Lower lobe of right lung (tissue), 2 donors: ENCODE measurements around the gene BLTP3A. TPM values are rescaled to one million over a fixed set of nuclear protein-coding genes. Genes with fewer than 3 reads are reported as not detected.
"Not testable (repeated sequence)": the region's sequence is repeated elsewhere in the genome, so short reads cannot be mapped to it uniquely, and the experiment has no call there.

Experiments
- ATAC-seq, 2 donors: fragments of 200-7000 bp; cut with Tn5 transposase; one replicate each; pipeline ENCODE4 v1.9.1; 2020 to 2022; ENCODE audit warnings: mild to moderate bottlenecking in 2 of 2, moderate library complexity in 2 of 2
- DNase-seq: peaks from one replicate; pipeline ENCODE4 v3.0.0-alpha.2; 2020
- H3K27ac ChIP-seq: fragments of 200-600 bp; one replicate; pipeline ENCODE4 v1.8.0; 2022
- H3K27me3 ChIP-seq: fragments of 200-600 bp; one replicate; pipeline ENCODE4 v1.8.0; 2022; ENCODE audit warnings: low read depth
- H3K36me3 ChIP-seq: fragments of 200-600 bp; one replicate; pipeline ENCODE4 v1.8.0; 2022; ENCODE audit warnings: mild to moderate bottlenecking
- H3K4me1 ChIP-seq: fragments of 200-600 bp; one replicate; pipeline ENCODE4 v1.8.0; 2022
- H3K4me3 ChIP-seq: fragments of 200-600 bp; one replicate; pipeline ENCODE4 v1.8.0; 2022; ENCODE audit warnings: mild to moderate bottlenecking
- H3K9me3 ChIP-seq: fragments of 200-600 bp; one replicate; pipeline ENCODE4 v1.8.0; 2022
- intact Hi-C: fragments of 100-400 bp; cut with DNase I; formaldehyde crosslinking; loops from one replicate; pipeline ENCODE4 v1.11.0; 2022
- total RNA-seq: library from RNA; stranded (reverse); fragmentation: NEBNext Ultra II Directional; extraction: Animal tissue kit (Norgen Biotek cat#: 25700); gene quantifications from one replicate; pipeline ENCODE4 v1.2.1, GENCODE V29; 2021
- TF ChIP-seq, protein P1 (sequence below): fragments of 200-600 bp; IDR thresholded peaks from one replicate; pipeline ENCODE4 v1.8.0; 2022; ENCODE audit warnings: antibody characterized with exemption, mild to moderate bottlenecking
- donor health status: DM: no; HTN: yes; CAD: no; lungs with severe emphysema.

Gene BLTP3A
- total RNA-seq, 1 donor from 2014 or later, result 14.1 TPM

DNA sequence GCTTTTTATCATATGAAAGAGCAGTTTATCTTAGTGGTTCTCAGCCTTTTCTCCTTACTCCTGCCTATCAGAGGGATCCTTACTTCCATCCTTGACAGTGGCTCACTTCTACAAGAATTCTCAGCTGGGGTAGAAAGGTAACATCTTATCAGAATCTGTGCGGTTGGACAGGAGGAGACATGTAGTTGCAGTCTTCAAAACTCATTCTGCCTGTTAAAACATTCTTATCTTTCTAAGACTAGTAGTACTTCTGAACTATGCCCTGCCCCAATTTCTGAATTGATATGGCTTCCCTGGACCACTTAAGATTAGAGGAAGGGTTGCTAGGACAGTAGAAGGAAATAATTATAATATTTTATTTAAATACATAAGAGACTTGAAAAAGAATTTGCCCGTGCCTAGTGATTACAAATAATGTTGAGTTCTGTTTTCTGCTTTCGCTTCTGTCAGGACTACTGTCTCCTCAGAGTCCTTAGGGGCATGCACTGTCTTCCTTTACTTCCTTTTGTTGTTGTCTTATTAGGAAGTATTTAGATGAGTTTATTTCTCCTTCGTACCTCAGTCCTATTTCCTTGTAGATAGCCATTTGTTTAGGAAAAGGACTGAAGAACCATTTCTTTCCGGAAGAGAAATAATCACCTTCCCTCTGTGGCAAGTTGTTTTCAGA is 24.9 kb downstream of the BLTP3A start:
- DNase-seq, result no peak
- TF ChIP-seq, protein P1, sequence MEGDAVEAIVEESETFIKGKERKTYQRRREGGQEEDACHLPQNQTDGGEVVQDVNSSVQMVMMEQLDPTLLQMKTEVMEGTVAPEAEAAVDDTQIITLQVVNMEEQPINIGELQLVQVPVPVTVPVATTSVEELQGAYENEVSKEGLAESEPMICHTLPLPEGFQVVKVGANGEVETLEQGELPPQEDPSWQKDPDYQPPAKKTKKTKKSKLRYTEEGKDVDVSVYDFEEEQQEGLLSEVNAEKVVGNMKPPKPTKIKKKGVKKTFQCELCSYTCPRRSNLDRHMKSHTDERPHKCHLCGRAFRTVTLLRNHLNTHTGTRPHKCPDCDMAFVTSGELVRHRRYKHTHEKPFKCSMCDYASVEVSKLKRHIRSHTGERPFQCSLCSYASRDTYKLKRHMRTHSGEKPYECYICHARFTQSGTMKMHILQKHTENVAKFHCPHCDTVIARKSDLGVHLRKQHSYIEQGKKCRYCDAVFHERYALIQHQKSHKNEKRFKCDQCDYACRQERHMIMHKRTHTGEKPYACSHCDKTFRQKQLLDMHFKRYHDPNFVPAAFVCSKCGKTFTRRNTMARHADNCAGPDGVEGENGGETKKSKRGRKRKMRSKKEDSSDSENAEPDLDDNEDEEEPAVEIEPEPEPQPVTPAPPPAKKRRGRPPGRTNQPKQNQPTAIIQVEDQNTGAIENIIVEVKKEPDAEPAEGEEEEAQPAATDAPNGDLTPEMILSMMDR, result no peak
- Histone ChIP-seq H3K27me3 (no peaks in the 10 kb centered on the region), H3K27ac (peak overlapping the region; percentile 33), H3K4me1 (peaks cover 30% of the 10 kb centered on the region), H3K36me3 (peaks cover 4% of the 10 kb centered on the region), H3K9me3 (no peaks in the 10 kb centered on the region), H3K4me3 (no peak overlapping the region)
- no peak for ATAC-seq
- intact Hi-C loops, result no loop called here

DNA sequence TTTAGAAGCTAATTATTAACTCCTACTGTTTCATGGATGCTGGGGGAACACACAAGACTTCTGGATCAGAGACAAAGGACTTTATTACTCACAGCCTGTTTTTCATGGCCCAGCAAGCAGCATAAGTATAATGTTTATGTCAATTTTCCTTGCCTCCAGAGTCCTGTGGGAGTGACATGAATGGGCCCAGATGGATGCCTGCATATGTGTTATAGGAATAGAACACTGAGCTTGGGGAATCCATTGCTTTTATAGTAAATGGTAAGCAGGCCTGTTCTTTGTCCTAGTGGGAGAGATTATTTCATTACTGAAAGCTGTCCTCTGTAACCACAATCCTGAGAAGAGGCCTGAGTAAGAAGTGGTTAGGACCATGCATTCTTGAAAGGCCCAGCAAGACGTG is 25.6 kb downstream of the BLTP3A start:
- ATAC-seq, result no peak
- no peak for DNase-seq
- Histone ChIP-seq H3K9me3 (no peaks in the 10 kb centered on the region), H3K27me3 (no peaks in the 10 kb centered on the region), H3K27ac (no peak overlapping the region), H3K4me1 (peaks cover 30% of the 10 kb centered on the region), H3K4me3 (no peak overlapping the region), H3K36me3 (peaks cover 10% of the 10 kb centered on the region)
- TF ChIP-seq, protein P1, result no peak
- intact Hi-C loops, result no loop called here

DNA sequence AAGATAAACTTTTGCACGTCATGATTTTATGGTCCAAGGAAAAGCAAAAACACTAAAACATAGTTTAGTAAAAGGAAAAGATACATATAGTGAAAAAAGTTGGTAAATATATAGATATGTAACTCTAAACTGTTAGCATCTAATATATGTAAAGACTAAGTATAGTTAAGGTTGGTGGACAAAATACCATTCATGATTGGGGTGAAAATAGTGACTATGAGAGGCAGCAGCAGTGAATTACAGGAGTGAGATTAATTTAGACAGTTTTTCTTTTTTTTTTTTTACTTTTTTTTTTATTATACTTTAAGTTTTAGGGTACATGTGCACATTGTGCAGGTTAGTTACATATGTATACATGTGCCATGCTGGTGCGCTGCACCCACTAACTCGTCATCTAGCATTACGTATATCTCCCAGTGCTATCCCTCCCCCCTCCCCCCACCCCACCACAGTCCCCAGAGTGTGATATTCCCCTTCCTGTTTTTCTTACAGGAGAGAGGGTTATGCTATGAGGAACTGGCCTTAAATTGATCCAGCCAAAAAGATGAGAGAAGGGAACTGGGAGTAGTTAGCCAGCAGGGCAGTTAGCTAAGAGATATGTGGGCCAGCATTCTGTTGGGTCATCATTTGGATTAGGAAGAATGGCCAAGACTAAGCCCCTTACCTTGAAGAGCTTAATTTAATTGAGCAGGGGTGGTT is 27.1 kb downstream of the BLTP3A start:
- H3K27me3 ChIP-seq, intact Hi-C loops, DNase-seq, H3K4me3 ChIP-seq, H3K9me3 ChIP-seq: not testable (repeated sequence)
- Histone ChIP-seq H3K27ac (peak overlapping the region; percentile 41), H3K4me1 (peaks cover 30% of the 10 kb centered on the region), H3K36me3 (peaks cover 26% of the 10 kb centered on the region)
- ATAC-seq, result peak; percentile 57 to 67

DNA sequence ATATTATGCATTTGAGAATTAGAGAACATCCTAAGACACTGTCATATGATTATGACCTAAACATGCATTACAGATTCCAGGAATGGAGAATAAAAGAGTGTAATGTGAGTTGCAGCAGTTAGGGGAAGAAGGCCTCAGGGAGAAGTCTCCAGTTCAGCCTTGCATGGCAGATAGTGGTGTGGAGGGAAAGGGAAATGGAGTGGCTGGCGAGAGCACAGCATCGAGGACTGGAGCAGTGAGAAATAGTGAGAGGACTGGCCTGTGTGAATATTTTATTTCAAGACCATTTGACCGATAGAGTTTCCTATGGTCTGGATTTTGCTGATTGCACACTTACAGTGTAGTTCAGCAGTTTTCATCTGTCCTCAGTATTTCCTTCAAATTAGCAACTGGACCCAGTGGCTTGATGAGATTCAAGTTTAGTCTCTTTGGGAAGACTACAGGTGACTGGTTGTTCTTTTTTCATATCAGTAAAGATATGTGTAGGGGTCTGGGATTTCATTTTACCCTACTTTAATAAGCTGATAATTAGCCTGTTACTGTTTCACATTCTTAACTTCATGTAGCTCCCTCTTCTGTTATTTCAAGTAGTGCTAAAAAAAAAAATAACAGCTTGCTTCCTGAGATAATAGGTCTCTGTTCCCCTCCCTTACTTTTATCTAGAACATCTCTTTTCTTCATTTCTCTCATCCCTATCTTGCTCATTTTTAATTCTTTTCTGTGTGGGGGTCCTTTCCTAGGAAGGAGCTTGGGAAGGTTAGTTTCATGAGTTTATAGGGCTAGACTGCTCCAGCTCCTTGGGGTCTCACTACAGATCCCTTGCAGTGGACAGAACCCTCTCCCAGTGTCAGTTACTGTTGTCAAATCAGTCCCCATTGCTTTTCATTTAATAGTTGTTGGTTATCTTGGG is 27.9 kb downstream of the BLTP3A start:
- peaks cover 34% of the 10 kb centered on the region for H3K36me3 ChIP-seq
- H3K4me3 ChIP-seq, result no peak overlapping the region
- DNase-seq, result no peak
- peaks cover 30% of the 10 kb centered on the region for H3K4me1 ChIP-seq
- TF ChIP-seq, protein P1, result no peak
- H3K27me3 ChIP-seq, result no peaks in the 10 kb centered on the region
- peak overlapping the region; percentile 41 for H3K27ac ChIP-seq
- peak; percentile 26 to 38 for ATAC-seq
- intact Hi-C loops, result no loop called here
- H3K9me3 ChIP-seq, result no peaks in the 10 kb centered on the region

DNA sequence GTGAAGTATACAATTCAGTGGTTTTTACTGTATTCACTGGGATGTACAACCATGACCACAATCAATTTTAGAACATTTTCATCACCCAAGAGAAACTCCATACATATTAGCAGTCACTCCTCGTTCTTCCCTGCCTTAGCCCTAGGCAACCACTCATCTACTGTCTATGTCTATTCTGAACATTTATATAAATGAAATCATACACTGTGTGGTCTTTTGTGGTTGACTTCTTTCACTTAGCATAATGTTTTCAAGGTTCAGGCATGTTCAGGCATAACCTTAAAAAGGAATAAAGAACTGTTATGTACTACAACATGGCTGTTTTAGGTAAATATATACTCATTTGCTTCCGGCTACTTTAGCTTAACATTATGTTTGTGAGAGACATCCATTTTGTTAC is 37.3 kb downstream of the BLTP3A start:
- Histone ChIP-seq H3K9me3 (no peaks in the 10 kb centered on the region), H3K27ac (no peak overlapping the region), H3K36me3 (peaks cover 65% of the 10 kb centered on the region), H3K4me1 (no peaks in the 10 kb centered on the region), H3K27me3 (no peaks in the 10 kb centered on the region), H3K4me3 (no peak overlapping the region)
- DNase-seq (no peak), ATAC-seq (no peak)
- TF ChIP-seq, protein P1, result no peak
- intact Hi-C loops, result no loop called here
